H9 (cell line): ENCODE data around the gene GRK4. TPM values are rescaled to one million over a fixed set of nuclear protein-coding genes. Genes with fewer than 3 reads are reported as not detected.

Source experiments
- DNase-seq: peaks from one replicate; pipeline ENCODE4 v3.0.0-alpha.2; 2017
- H2AFZ ChIP-seq: one replicate; pipeline ENCODE4 v1.6.1; 2013; ENCODE audit warnings: mild to moderate bottlenecking, low read length, control low read depth, moderate library complexity
- H2AK5ac ChIP-seq: 2 replicates; pipeline ENCODE4 v1.6.1; 2013; ENCODE audit warnings: low read length, control low read depth, mixed read lengths; ENCODE audit not compliant: insufficient read length
- H2BK120ac ChIP-seq: one replicate; pipeline ENCODE4 v1.6.1; 2013; ENCODE audit warnings: low read depth, mild to moderate bottlenecking, low read length, control low read depth, inconsistent platforms; ENCODE audit not compliant: poor library complexity, severe bottlenecking
- H2BK12ac ChIP-seq: 2 replicates; pipeline ENCODE4 v1.6.1; 2013; ENCODE audit warnings: low read length, control low read depth, mixed read lengths, low read depth; ENCODE audit not compliant: insufficient read length
- H2BK15ac ChIP-seq: 2 replicates; pipeline ENCODE4 v1.6.1; 2013; ENCODE audit warnings: low read depth, low read length, control low read depth
- H2BK20ac ChIP-seq: one replicate; pipeline ENCODE4 v1.6.1; 2013; ENCODE audit warnings: low read depth, mild to moderate bottlenecking, low read length, control low read depth, inconsistent platforms; ENCODE audit not compliant: poor library complexity, severe bottlenecking
- H2BK5ac ChIP-seq: 2 replicates; pipeline ENCODE4 v1.6.1; 2013; ENCODE audit warnings: low read length, control low read depth, mixed read lengths; ENCODE audit not compliant: insufficient read length
- H3K14ac ChIP-seq: 2 replicates; pipeline ENCODE4 v1.6.1; 2013; ENCODE audit warnings: low read length, control low read depth; ENCODE audit not compliant: insufficient read depth
- H3K18ac ChIP-seq: 2 replicates; pipeline ENCODE4 v1.6.1; 2013; ENCODE audit warnings: low read depth, mild to moderate bottlenecking, mixed read lengths, low read length, control low read depth; ENCODE audit not compliant: insufficient read length
- H3K23ac ChIP-seq: 2 replicates; pipeline ENCODE4 v1.6.1; 2013; ENCODE audit warnings: low read length, control low read depth, mixed read lengths, low read depth; ENCODE audit not compliant: insufficient read length
- H3K23me2 ChIP-seq: 2 replicates; pipeline ENCODE4 v1.6.1; 2013; ENCODE audit warnings: low read depth, mild to moderate bottlenecking, mixed read lengths, low read length, control low read depth; ENCODE audit not compliant: insufficient read length, poor library complexity, severe bottlenecking
- H3K27ac ChIP-seq: 2 replicates; pipeline ENCODE4 v1.5.1; 2013; ENCODE audit warnings: low read length, control low read depth, mixed read lengths, low read depth; ENCODE audit not compliant: insufficient read length
- H3K27me3 ChIP-seq: 2 replicates; pipeline ENCODE4 v1.6.1; 2013; ENCODE audit warnings: low read length, control low read depth, inconsistent platforms; ENCODE audit not compliant: insufficient read depth
- H3K4ac ChIP-seq: 2 replicates; pipeline ENCODE4 v1.6.1; 2013; ENCODE audit warnings: low read depth, mild to moderate bottlenecking, control low read depth, inconsistent platforms, low read length, moderate library complexity
- H3K4me1 ChIP-seq: 2 replicates; pipeline ENCODE4 v1.6.1; 2013; ENCODE audit warnings: low read length, control low read depth, inconsistent platforms; ENCODE audit not compliant: insufficient read depth
- H3K4me2 ChIP-seq: 2 replicates; pipeline ENCODE4 v1.6.1; 2013; ENCODE audit warnings: low read length, control low read depth, mixed read lengths; ENCODE audit not compliant: insufficient read length, insufficient read depth
- H3K56ac ChIP-seq: 2 replicates; pipeline ENCODE4 v1.6.1; 2013; ENCODE audit warnings: low read depth, mild to moderate bottlenecking, mixed read lengths, low read length, control low read depth; ENCODE audit not compliant: insufficient read length
- H3K79me1 ChIP-seq: 2 replicates; pipeline ENCODE4 v1.6.1; 2013; ENCODE audit warnings: low read depth, mild to moderate bottlenecking, moderate library complexity, low read length, control low read depth, inconsistent platforms; ENCODE audit not compliant: insufficient read depth, poor library complexity, severe bottlenecking
- H3K79me2 ChIP-seq: 2 replicates; pipeline ENCODE4 v1.6.1; 2013; ENCODE audit warnings: low read length, control low read depth, inconsistent platforms; ENCODE audit not compliant: insufficient read depth
- H3K9ac ChIP-seq: 2 replicates; pipeline ENCODE4 v1.6.1; 2013; ENCODE audit warnings: low read length, control low read depth, mixed read lengths; ENCODE audit not compliant: insufficient read length; ENCODE audit errors: extremely low read depth
- H3K9me3 ChIP-seq: one replicate; pipeline ENCODE4 v1.6.1; 2013; ENCODE audit warnings: low read depth, low read length, inconsistent platforms; ENCODE audit not compliant: control insufficient read depth
- H3T11ph ChIP-seq: one replicate; pipeline ENCODE4 v1.6.1; 2013; ENCODE audit warnings: mild to moderate bottlenecking, low read length, control low read depth, inconsistent platforms
- H4K20me1 ChIP-seq: one replicate; pipeline ENCODE4 v1.6.1; 2013; ENCODE audit not compliant: control insufficient read depth, insufficient read length, insufficient read depth
- H4K5ac ChIP-seq: 2 replicates; pipeline ENCODE4 v1.6.1; 2013; ENCODE audit warnings: low read depth, mild to moderate bottlenecking, mixed read lengths, low read length, control low read depth; ENCODE audit not compliant: insufficient read length
- H4K8ac ChIP-seq: replicated peaks from 2 replicates; pipeline ENCODE4 v1.6.1; 2013; ENCODE audit warnings: low read length, control low read depth, mixed read lengths, low read depth; ENCODE audit not compliant: insufficient read length
- H4K91ac ChIP-seq: 2 replicates; pipeline ENCODE4 v1.6.1; 2013; ENCODE audit warnings: low read depth, mild to moderate bottlenecking, moderate library complexity, mixed read lengths, low read length, control low read depth; ENCODE audit not compliant: insufficient read length
- H3K27ac Mint-ChIP-seq, 3 experiments: 2 replicates in 2 of 3; 3 replicates in 1 of 3; pipeline ENCODE4 v1.8.0; 2020 to 2021; ENCODE audit warnings: mixed read lengths in 3 of 3, mild to moderate bottlenecking in 1 of 3, moderate library complexity in 1 of 3
- H3K27me3 Mint-ChIP-seq: 2 replicates; pipeline ENCODE4 v1.8.0; 2021; ENCODE audit warnings: low read depth, mild to moderate bottlenecking, moderate library complexity, mixed read lengths
- H3K36me3 Mint-ChIP-seq, 3 experiments: 2 replicates in 2 of 3; 3 replicates in 1 of 3; pipeline ENCODE4 v1.8.0; 2020 to 2021; ENCODE audit warnings: low read depth in 3 of 3, mixed read lengths in 3 of 3; ENCODE audit not compliant: insufficient read depth in 1 of 3
- H3K4me1 Mint-ChIP-seq, 2 experiments: 2 replicates each; pipeline ENCODE4 v1.8.0; 2020; ENCODE audit warnings: mixed read lengths in 2 of 2
- H3K4me3 Mint-ChIP-seq, 2 experiments: 2 replicates in 1 of 2; 3 replicates in 1 of 2; pipeline ENCODE4 v1.8.0; 2020 to 2021; ENCODE audit warnings: mild to moderate bottlenecking in 2 of 2, mixed read lengths in 2 of 2, moderate library complexity in 1 of 2
- H3K9me3 Mint-ChIP-seq, 2 experiments: 2 replicates in 1 of 2; 3 replicates in 1 of 2; pipeline ENCODE4 v1.8.0; 2020; ENCODE audit warnings: mild to moderate bottlenecking in 2 of 2, mixed read lengths in 2 of 2, moderate library complexity in 1 of 2
- CTCF ChIP-seq: fragments of 200-600 bp; sonication (generic); conservative IDR thresholded peaks from 3 replicates; pipeline ENCODE4 v1.8.0; 2021; ENCODE audit warnings: antibody characterized with exemption, mild to moderate bottlenecking
- WGBS: extraction: QIAGEN DNeasy Blood & Tissue Kit; methylation state at CpG from one replicate; pipeline ENCODE4 v1.1.7; 2013; ENCODE audit warnings: missing lambda C conversion rate, low lambda C conversion rate, mixed read lengths; ENCODE audit not compliant: insufficient read length; ENCODE audit errors: extremely low coverage; 5-methylcytosine and 5-hydroxymethylcytosine counted together
- total RNA-seq: library from RNA; stranded (reverse); gene quantifications from 2 replicates; pipeline ENCODE4 v1.2.1, GENCODE V29; 2021

GRK4 gene
- total RNA-seq, 1 experiment from 2014 or later, result 4.8 TPM

- Histone ChIP-seq H3K4ac (no peak overlapping the region), H2BK20ac (no peak overlapping the region), H3K23ac (no peak overlapping the region), H3K18ac (no peak overlapping the region), H2BK5ac (no peak overlapping the region), H2BK120ac (no peak overlapping the region), H3K27me3 (no peaks in the 10 kb centered on the region), H2BK12ac (no peak overlapping the region), H4K91ac (no peak overlapping the region), H3K23me2 (no peaks in the 10 kb centered on the region), H3K79me1 (no peaks in the 10 kb centered on the region), H3K27ac (no peak overlapping the region), H3K9me3 (no peaks in the 10 kb centered on the region), H4K8ac (no peak overlapping the region), H3K56ac (no peak overlapping the region), H3T11ph (no peak overlapping the region), H3K4me1 (no peaks in the 10 kb centered on the region), H2BK15ac (no peak overlapping the region), H4K20me1 (no peaks in the 10 kb centered on the region), H2AK5ac (no peak overlapping the region), H4K5ac (no peak overlapping the region), H3K14ac (no peak overlapping the region), H3K9ac (no peak overlapping the region), H3K4me2 (no peak overlapping the region), H2AFZ (no peak overlapping the region), H3K79me2 (no peaks in the 10 kb centered on the region)
- H3K27me3 Mint-ChIP-seq, result no peaks in the 10 kb centered on the region
- H3K36me3 Mint-ChIP-seq, result peaks cover 62 to 97% (median 91%) of the 10 kb centered on the region in 3 experiments; a peak in 6 of 7 replicates
- H3K4me3 Mint-ChIP-seq, result no peak overlapping the region
- H3K9me3 Mint-ChIP-seq, result no peaks in the 10 kb centered on the region
- no peak for TF ChIP-seq CTCF
- peak overlapping the region in 2 of 3 experiments; percentile 20 to 74; a peak in 5 of 7 replicates for H3K27ac Mint-ChIP-seq
- peaks cover 8% of the 10 kb centered on the region in 2 experiments for H3K4me1 Mint-ChIP-seq
- WGBS, result no CpG with 5 or more reads among the region's 21 CpGs
- DNase-seq, result no peak
Observed at GRCh38 chr4:2942037-2942531, 21.3 kb upstream of the GRK4 start.
